Left ventricle myocardium inferior (tissue), 1 donor: ENCODE measurements around the gene KRTAP5-11. TPM values are rescaled to one million over a fixed set of nuclear protein-coding genes. Genes with fewer than 3 reads are reported as not detected.
"Not testable (repeated sequence)": the region's sequence is repeated elsewhere in the genome, so short reads cannot be mapped to it uniquely, and the experiment has no call there.

Experiments used
- DNase-seq: peaks from one replicate; pipeline ENCODE4 v3.0.0-alpha.2; 2020
- H3K27ac ChIP-seq: fragments of 200-600 bp; replicated peaks from 2 replicates; pipeline ENCODE4 v1.8.0; 2021
- H3K27me3 ChIP-seq: fragments of 200-600 bp; 2 replicates; pipeline ENCODE4 v1.8.0; 2021; ENCODE audit warnings: low read depth
- H3K36me3 ChIP-seq: fragments of 200-600 bp; 2 replicates; pipeline ENCODE4 v1.8.0; 2021
- H3K4me1 ChIP-seq: fragments of 200-600 bp; 2 replicates; pipeline ENCODE4 v1.8.0; 2021
- H3K4me3 ChIP-seq: fragments of 200-600 bp; 2 replicates; pipeline ENCODE4 v1.8.0; 2021; ENCODE audit warnings: mild to moderate bottlenecking, moderate library complexity
- H3K9me3 ChIP-seq: fragments of 200-600 bp; replicated peaks from 2 replicates; pipeline ENCODE4 v1.8.0; 2021
- CTCF ChIP-seq: fragments of 200-600 bp; IDR thresholded peaks from 2 replicates; pipeline ENCODE4 v1.8.0; 2021; ENCODE audit warnings: antibody characterized with exemption, mild to moderate bottlenecking, borderline replicate concordance
- intact Hi-C: fragments of 100-400 bp; cut with micrococcal nuclease; formaldehyde crosslinking; loops from one replicate; pipeline ENCODE4 v1.11.0; 2022
- total RNA-seq: library from RNA; stranded (reverse); fragmentation: NEBNext Ultra II Directional; extraction: Animal tissue kit (Norgen Biotek cat#: 25700); gene quantifications from one replicate; pipeline ENCODE4 v1.2.1, GENCODE V29; 2021
- donor health status: DM: no; HTN: yes; CAD: no; lungs with severe emphysema.

Gene KRTAP5-11
- total RNA-seq, 1 donor from 2014 or later: not detected

DNA sequence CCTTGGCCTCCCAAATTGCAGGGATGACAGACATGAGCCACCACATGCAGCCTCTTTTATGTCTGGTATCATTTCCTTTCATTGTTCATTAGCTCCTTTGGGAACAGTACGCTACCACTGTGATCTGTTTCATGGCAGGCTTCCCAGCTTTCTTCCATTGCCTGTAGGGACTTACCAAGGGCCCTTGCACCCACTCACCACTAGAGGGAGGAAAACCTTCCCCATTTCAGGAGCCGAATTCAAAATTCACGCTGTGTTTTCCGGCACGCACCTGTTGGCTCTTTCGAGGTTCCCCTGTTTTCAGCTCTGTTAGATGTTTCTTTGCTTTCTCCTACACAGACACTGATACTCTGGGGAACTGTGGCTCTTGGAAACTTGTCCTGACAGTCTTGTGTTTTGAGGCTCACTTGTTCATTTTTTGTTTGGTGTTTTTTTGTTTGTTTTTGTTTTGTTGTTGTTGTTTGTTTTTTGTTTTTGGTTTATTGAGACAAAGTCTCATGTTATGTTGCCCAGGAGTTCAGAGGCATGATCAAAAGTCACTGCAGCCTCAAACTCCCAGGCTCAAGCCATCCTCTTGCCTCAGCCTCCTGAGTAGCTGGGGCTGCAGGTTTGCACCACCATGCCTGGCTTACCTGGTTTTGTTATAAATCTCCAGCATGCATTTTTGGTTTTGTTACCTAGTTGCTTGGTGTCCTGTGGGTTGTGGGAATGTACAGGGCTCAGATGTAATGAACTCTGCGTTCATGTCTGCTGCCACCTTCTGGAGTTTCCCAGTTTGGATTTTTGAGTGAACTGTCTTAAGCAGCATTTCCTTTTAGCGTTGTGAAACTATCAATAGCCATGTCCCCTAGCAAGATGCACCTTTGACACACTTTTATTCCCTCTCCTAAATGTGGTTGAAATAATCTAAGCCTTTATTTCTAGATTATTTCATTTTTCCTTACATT is 2.3 kb downstream of the KRTAP5-11 start:
- H3K9me3 ChIP-seq: no peaks in the 10 kb centered on the region
- peak; percentile 89 for TF ChIP-seq CTCF
- peak; percentile 33 for DNase-seq
- H3K36me3 ChIP-seq: no peaks in the 10 kb centered on the region
- intact Hi-C loops: no loop called here
- no peak overlapping the region for H3K4me3 ChIP-seq
- H3K4me1 ChIP-seq: peaks cover 7% of the 10 kb centered on the region
- H3K27ac ChIP-seq: no peak overlapping the region
- H3K27me3 ChIP-seq: peaks cover 44% of the 10 kb centered on the region

- H3K9me3 ChIP-seq, H3K36me3 ChIP-seq, DNase-seq, intact Hi-C loops, H3K4me3 ChIP-seq, H3K4me1 ChIP-seq, H3K27ac ChIP-seq: not testable (repeated sequence)
- H3K27me3 ChIP-seq: peaks cover 44% of the 10 kb centered on the region
These were observed 3.2 kb downstream of the KRTAP5-11 start for GRCh38 chr11:71579513-71579912.

- Histone ChIP-seq H3K4me3 (no peak overlapping the region), H3K4me1 (peaks cover 7% of the 10 kb centered on the region), H3K27ac (no peak overlapping the region), H3K36me3 (no peaks in the 10 kb centered on the region), H3K9me3 (no peaks in the 10 kb centered on the region), H3K27me3 (peaks cover 45% of the 10 kb centered on the region)
- no peak for TF ChIP-seq CTCF
- intact Hi-C loops: no loop called here
- no peak for DNase-seq
These were observed 5.1 kb downstream of the KRTAP5-11 start for GRCh38 chr11:71577469-71578004.

- H3K9me3 ChIP-seq, intact Hi-C loops, DNase-seq, H3K36me3 ChIP-seq, H3K4me1 ChIP-seq, H3K4me3 ChIP-seq, H3K27ac ChIP-seq: not testable (repeated sequence)
- H3K27me3 ChIP-seq: peaks cover 51% of the 10 kb centered on the region
These were observed 5.8 kb downstream of the KRTAP5-11 start for GRCh38 chr11:71576688-71577465.

DNA sequence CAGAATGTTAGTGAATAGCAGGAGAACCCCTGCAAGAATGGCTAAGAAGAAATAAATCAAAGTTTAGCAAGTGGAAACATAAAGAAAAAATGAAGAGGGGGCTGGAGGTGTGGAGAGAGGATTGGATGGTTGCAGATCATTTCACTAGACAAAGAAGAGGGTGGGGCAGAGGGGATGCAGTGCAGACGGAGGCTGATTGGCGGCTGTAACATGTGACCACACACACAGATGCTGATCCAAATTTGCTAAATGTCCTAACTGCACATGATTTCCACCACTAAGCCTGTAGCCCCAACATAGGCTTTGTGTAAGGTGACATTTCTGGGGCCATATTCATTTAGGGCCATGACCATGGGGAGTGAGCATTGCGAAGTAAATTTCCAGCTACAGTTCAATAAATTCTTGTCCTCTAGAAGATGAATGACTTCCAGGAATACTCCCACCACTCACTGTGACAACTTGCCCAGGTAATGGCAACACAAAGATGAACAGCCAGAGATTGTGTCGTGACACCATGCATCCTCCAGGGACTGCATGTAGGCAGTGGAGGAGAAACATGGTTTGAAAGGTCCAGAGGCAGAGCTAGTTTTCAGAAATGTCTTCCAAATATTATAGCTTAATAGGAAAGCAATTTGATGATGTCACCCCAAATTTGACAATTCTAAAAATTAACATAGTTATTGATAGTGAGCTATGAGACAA is 6.8 kb downstream of the KRTAP5-11 start:
- Histone ChIP-seq H3K36me3 (no peaks in the 10 kb centered on the region), H3K27ac (no peak overlapping the region), H3K4me3 (no peak overlapping the region), H3K27me3 (peaks cover 61% of the 10 kb centered on the region), H3K4me1 (peaks cover 7% of the 10 kb centered on the region), H3K9me3 (no peaks in the 10 kb centered on the region)
- TF ChIP-seq CTCF: no peak
- no peak for DNase-seq
- intact Hi-C loops: no loop called here

GRCh38 chr11:71574418-71574817 is 8.3 kb downstream of the KRTAP5-11 start:
- TF ChIP-seq CTCF: no peak
- peaks cover 68% of the 10 kb centered on the region for H3K27me3 ChIP-seq

More at GRCh38 chr11:71574418-71574817, 8.3 kb downstream of the KRTAP5-11 start:
- Histone ChIP-seq H3K27ac (no peak overlapping the region), H3K36me3 (no peaks in the 10 kb centered on the region), H3K4me1 (no peaks in the 10 kb centered on the region), H3K4me3 (no peak overlapping the region), H3K9me3 (no peaks in the 10 kb centered on the region)
- intact Hi-C loops: no loop called here
- no peak for DNase-seq
